GM18907 (cell line): ENCODE results near the gene PTPRM.

ENCODE experiments used
- ATAC-seq: cut with Tn5 transposase; IDR thresholded peaks from one replicate; pipeline ENCODE4 v1.9.1; 2021; ENCODE audit warnings: mild to moderate bottlenecking, moderate library complexity; ENCODE audit not compliant: unreplicated experiment

PTPRM gene

DNA sequence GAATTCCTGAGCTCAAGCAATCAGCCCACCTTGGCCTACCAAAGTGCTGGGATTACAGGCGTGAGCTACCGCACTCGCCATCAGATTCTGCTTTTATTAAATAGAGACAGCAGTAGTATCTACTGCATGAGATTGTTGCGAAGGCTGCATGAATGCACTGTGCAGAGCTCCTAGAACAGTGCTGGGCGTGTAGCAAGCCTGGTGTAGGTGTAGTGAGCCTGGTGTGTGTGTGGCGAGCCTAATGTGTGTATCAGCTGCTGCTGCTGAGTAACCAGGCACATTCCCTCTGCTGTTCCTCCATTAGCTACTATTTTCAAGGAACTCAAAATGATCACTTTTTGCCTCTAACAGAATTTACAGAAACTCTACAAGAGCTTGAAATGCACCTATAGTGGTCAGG lies 57.6 kb downstream of the PTPRM start:
- no peak for ATAC-seq

DNA sequence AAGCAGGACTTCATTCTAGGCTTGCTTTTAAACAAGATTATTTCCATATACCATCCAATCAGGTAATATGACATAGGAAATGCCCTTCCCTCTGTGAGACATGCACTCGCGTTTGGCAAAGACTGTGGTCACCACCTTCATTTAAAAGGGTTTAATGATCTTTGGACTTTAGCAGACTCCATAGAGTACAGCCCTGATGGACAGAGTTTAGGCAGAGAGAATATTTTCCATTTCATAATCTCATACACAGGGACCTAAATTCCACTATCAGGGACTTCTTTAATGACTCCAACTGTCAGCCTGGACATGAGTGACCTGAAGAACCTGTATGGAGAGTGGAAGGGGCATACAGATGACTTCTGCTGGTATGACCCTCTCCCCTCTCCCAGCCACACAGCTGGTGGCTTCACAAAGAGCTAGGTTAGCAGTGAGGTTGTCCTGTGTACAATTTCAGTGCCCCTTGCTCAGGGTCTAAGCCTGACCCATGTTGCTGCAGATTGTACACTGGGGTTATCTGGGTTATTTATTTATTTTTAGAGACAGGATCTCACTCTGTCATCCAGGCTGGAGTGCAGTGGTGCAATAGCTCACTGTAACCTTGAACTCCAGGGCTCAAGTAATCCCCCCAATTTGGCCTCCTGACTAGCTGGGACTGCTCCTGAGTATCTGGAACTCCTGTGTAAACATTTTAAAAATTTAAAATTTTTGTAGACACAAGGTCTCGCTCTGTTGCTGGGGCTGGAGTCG lies 59.2 kb downstream of the PTPRM start:
- no peak for ATAC-seq

DNA sequence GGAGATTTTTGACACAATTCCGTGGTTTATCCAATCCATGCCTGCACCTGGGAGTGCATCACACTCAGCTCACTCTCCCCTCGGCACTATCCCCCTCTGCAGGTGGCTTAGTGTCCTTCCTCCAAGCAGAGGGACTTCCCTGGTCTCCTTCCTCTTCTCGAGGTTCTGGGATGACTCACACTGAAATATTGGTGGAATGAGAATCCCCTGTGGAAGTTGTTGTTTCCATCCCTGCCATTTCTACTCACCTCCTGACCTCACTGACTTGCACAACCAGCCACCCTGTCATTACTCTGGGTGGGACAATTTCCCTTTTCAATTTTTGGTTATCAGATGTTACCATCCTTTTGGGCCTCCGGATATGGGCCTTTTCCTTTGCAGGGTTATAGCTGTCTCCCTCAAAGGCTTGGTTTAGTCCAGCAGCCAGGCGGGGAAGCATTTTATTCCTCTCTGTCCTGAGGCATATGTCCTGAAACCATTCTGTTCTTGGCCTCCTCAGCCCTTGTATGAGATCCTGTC lies 59.9 kb downstream of the PTPRM start:
- no peak for ATAC-seq

DNA sequence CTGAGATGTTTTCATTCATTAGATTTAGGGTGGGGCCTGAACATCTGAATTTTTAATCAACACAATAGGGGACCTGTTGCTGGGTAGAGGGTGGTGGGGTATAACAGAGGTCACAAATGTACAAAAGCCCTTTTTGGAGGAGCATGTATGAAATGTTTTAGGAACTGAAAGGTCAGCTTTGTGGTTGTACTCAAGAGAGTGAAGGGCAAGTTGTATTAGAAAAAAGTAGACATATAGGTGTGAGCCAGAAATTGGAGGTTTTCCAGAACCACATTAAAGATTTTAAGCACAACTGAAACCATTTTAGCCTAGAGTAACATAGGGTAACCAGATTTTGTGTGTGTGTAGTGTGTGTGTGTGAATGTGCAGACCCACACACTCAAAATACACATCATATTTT lies 62.3 kb downstream of the PTPRM start:
- ATAC-seq = no peak

DNA sequence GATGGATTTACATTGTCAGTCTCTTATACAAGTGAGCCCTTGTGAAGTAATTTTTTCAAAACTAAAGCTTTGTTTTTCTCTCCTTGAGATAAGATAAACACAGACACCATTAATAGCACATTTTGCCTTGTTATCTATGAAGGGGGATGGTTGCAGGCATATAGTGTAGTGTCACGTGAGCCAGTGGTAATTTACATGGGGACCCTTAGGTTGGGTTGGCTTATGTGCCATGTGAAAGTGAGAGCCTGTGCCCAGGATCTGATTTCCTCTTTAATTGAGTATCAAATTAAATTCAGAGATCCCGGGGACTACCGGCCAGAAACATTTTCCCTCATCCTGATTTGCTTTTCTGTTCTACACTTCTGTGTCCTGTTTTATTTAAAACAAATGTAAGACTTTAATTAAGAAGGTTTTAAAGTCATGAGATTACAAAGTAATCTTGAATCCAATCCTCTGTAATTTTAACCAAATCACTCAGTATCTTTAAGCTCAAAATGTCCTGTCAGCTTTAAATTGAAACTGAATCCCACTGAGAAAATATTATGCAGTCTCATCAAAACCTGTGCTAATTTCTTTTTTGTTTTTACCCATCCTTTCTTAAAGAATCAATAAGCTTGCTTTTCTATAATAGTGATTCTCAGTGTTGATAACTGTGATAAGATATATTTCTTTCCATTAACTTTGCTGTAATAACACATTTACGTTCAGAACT lies 63.8 kb downstream of the PTPRM start:
- no peak for ATAC-seq

DNA sequence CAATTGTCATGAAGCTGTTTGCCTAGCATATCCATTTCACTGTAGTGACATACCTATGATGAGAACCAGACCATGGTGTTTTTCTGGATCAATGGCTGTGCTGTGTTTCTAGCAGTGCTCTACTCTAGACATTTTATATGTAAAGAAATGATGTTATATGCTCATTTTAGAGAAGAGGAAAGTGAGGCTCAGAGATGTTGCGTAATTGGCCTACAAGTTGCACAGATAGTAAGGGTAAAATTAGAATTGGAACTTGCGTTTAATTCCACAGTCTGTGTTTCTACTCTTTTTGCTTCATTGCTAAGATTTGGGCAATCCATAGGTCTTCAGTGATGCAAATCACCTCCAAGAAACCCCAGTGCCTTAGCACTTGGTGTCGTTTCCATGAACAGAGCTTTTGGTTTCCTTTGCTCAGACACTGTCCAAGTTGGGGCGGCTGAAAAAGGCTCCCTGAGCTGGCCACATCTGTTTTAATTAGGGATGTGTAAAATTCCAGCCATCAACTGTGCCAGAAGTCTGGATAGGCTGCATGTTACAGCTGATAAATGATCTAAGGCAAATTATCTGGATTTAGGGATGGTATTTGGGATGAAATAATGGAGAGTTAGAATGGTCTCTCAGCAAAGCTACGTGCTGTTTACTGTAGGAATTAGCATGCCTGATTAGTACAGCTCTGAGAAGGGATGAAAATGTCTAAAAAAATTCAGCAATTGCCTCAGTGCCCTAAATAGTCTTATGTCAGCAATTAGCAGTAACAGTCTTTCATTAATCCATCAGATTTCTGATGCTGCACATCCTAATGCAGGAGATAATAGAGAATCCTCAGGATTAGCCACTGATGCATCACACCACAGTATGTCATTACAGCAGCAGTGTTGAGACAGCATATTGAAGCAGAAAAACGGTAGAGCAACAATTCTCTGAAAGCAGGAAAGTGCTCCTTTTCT lies 65.3 kb downstream of the PTPRM start:
- ATAC-seq = no peak

DNA sequence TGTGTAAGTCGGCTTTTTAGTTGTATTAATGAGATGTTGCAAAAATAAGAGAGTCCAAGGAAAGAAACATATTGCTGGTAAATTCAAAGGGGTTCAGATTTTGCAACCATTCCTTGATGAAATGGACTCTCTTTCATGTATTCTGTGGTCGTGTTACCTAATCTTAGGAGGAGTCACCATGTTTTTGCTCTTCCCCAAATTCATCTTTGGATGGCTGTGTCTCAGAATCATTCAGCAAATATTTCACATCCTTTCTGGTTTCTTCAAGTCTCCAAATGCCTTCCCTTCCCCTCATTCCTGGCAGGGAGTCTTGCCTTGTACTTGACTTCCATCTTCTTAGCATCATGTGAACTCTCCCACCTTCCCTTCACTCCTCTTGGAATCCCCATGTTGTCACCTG lies 66.1 kb downstream of the PTPRM start:
- no peak for ATAC-seq

DNA sequence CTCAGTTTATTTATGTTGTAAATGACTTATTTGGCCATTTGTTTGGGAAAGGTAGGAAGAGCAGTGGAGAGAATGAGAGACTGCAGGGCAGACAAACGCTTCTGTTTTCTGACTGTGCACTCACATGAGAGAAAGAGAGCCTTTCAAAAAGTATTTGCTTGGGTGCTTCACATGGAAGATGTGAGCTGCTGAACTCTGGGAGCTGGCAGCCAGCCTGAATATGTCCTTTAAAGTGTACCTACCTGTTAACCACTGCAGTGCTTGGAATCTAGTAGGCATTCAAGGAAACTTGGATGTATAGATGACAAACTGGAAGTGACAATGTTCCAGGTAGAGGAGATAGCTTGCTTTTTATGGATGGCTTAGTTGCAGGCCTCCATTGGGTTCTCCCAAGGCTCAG lies 68.8 kb downstream of the PTPRM start:
- ATAC-seq = no peak

DNA sequence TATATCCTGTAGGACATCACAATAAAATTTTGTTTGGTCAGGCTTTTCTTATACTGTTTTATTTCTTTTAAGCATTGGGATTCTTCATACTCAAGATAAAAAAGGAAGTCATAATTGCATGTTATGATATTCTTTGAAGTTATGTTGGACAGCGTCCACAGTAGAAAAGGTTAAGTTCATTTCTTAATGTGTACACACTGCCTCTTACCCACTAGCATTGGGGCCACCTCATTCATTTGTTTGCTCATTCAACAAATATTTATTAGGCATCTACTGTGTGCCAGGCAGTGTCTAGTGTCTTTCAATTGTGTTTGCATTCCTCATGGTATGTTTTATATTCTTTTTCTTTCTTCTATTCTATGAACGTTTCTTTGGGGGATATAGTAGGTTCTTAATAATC lies 70.2 kb downstream of the PTPRM start:
- no peak for ATAC-seq

DNA sequence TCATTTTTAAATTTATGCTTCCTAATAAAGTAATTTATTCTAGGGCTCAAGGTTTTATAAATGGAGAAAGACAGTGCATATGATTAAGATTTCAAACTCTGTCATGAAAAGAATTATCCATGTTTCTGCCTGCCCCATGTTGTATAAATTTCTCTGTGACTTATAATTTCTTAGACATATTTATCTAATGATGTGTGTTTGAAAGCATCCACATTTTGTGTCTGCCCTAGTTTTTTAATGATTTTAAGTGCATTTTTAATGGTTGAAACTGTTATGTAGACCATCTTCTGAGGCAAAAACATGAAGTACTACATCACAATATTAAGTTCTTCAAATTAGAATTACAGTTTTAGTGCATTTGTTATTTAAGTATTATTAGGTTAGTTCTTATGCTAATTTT lies 71.2 kb downstream of the PTPRM start:
- no peak for ATAC-seq

DNA sequence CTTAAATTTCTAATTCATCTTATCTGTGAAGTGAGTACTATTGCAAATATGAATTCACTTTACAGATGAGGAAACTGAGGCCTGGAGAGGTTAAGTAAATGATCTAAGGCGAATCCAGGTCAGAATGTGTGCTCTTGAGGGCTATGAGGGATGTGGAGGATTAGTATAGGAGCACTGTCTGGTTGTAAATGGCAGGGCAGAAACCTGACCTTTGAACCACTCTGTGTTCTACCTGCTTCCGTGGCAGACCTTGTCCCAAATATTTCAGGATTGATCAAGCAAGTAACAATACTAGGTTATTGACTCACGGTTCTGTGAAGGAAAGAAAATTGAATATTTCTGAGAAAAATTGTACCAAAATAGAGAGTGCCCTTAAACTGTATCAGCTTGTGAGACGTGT lies 74.7 kb downstream of the PTPRM start:
- no peak for ATAC-seq

DNA sequence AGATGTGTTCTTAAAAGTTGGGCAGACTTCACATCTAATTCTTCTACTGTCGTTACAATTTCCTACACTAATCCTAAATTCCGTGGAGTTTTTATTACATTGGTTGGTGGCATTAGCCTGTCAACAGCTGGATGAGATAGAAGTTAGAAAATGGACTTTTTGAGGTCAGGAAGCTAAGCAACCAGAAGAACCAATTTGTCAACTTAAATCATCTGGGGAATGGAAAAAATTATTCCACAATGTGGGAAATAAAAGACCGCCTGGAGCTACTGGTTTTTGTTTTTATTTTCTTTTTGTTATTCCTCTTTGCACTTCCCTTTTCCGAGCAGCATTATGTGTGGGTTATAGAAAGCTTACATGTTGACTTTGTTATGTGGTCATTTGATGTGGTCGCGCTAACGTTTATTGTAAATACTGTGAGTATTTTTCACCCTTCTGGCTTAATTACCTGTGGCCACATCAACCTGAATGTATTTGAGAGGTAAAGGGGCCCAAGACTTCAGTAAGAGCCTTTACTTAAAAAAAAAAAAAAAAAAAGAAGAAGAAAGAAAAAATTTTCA lies 75.3 kb downstream of the PTPRM start:
- ATAC-seq = no peak

DNA sequence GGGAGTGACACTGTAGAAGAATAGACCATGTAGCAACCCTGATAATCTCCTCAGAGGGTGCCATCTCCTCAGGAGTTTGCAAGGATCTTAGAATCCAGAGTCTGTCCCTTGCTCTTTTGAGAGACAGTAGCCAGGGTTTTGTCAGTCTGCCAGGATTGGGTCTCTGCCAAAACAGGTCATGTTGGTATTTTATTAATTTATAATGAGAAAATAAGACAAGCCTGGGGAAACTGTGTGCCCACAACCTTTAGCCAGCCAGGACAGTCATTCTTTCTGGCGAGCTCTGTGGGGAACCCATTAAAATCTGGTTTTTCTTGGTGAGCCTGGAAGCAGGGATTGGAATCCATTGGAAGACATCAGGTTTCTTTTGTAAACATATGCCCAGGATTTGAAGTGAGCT lies 78.6 kb downstream of the PTPRM start:
- no peak for ATAC-seq

DNA sequence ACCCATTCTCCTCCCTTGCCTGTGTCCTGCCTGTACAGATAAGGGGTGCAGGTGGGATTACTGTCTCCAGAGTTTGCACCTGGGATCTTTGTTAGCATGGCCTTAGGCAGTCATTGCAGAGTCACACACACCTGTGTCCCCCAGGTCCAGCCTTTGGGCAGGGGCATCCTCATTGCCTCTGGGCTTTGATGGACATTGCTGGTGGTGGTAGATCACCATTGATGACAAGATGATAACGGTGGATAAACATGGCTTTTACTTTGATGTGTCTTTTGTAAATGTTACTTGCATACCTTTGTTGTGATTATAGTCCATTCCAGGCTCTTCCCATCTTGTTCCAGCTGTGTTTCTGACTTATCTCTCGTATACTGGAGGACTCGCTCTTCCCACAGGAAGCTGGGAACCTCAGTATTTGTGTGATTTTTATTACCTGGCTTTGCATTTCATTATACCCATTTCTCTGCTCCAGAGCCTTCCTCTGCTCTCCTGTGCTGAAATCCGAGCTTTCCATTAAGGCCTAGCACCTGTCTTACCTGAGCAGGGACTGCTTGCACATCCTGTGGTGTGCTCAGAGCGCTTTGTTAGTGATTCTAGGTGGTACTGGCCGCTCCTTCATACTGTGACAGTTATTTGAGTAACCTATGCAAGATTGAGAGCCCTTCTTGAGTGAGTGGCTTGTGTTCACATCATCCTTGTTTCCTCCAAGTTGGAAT lies 79.2 kb downstream of the PTPRM start:
- ATAC-seq = no peak

DNA sequence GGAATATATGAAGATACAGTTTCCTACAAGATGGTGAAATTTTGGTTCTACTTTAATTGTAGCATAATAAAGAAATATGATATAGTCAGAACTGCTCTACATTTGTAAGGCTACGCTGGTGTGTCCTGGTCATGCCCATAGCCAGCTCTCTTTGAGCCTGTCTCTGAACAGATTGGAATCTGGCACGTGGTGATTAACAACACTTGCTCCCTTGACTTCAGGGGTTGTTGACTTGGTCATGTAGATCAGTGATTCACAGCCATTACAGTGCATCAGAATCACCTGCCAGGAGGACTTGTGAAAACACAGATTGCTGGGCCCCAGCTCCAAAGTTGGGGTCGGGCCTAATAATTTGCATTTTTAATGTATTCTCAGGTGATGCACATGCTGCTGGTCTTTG lies 80.4 kb downstream of the PTPRM start:
- no peak for ATAC-seq

DNA sequence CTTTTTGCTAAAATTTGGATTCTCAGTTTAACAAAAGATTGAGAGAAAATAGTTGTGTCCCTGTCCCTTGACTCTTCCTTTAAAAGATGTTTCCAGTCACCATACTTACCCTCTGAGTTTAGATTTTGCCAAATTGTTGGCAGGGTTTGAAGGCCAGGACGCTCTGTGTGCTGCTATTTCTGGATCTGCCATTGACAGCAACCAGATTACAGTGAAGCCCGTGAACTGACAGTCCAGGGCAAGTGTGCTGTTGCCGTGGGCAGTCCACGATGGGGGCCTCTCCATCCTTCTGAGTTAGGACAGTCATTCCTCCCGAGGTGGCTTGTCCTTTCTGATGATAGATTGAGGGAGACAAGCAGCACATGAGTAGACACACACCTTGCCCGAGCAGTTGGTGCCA lies 89.9 kb downstream of the PTPRM start:
- ATAC-seq = no peak

DNA sequence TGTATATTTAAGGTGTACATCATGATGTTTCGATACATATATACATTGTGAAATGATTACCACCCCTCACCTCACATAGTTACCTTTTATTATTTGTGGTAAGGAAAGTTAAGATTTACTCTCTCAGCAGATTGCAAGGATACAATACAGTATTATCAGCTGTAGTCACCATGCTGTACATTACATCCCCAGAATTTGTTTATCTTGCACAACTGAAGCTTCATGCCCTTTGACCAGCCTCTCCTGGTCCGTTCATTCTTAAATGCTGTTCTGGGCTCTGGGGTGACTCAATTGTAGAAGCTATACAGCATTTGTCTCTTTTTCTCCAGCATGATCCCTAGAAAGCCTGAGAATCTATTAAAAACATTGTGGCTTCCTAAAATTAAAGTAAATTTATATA lies 90.8 kb downstream of the PTPRM start:
- no peak for ATAC-seq

DNA sequence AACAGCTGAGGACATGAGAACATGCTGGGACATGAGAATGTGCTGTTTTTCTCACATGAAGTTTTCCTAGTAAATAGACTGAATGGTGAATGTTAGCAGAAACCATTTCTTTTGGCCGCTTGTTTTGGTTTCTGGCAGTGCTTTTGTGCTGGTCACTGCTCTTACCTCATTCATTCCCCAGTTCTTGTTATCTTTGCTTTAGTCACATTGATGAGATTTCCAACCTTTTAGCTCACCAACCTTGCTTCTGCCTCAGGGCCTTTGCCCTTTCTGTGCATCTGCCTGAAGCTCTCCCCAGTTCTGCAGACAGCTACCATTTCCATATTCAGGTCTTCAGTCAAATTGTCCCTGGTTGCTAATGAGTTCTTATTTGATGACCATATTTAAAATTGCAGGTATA lies 91.6 kb downstream of the PTPRM start:
- no peak for ATAC-seq

DNA sequence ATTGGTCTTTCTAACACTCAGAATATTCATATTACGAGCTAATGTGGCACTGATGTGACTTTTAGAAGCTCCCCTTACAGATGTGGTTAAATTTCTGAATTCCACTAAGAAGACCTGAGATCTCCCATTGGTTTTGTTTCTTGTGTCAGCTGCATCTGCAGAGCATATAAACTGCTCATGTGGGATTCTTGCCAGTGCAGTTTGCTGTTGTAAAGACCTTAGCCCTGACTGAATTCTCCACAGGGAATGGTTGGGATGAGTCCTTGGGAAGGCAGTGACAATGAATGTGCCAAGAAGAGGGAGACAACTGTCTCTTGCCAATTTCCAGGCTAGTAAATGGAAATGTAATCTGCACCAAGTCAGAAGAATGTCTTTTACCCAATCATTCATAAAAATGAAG lies 94.1 kb downstream of the PTPRM start:
- no peak for ATAC-seq

DNA sequence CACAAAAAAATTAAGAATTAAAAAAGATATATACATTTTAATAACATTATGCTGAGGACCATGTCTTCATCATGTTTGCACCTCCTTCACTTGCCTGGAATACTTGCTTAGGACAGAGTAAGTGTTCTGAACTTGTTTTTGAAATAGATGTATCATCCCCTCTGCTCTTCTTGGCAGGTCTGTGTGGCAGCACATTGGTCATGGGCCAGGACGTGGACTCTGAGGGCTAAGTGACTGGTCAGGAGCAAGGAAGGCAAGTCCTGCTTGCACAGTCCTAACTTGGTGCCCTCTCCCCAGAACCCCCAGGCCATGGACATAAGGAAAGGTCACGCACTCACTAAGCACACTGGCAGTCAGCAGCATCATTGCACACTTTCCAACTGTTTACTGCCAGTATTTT lies 95.8 kb downstream of the PTPRM start:
- no peak for ATAC-seq
